CD4-positive, alpha-beta memory T cell (primary cell): ENCODE data around the gene GPC5. TPM values are rescaled to one million over a fixed set of nuclear protein-coding genes. Genes with fewer than 3 reads are reported as not detected.
"Not testable (repeated sequence)": the region's sequence is repeated elsewhere in the genome, so short reads cannot be mapped to it uniquely, and the experiment has no call there.

Source experiments
- CTCF ChIA-PET: fragments of 350-600 bp; sonication (Branson Sonifier 250); formaldehyde crosslinking; loops from one replicate; lab custom pipeline; 2021; ENCODE audit warnings: inconsistent platforms; ENCODE audit not compliant: partially characterized antibody; lab: Charles Lee
- POLR2A ChIA-PET: fragments of 350-600 bp; sonication (Branson Sonifier 250); formaldehyde crosslinking; loops from one replicate; lab custom pipeline; 2021; ENCODE audit not compliant: partially characterized antibody; lab: Charles Lee
- DNase-seq, 5 donors: peaks; one replicate each; pipeline versions ENCODE4 v3.0.0 to v3.0.0-alpha.2; 2020 to 2022; ENCODE audit warnings: mixed read lengths in 1 of 5
- H3K27ac ChIP-seq: one replicate; pipeline ENCODE4 v1.7.0; 2013; ENCODE audit warnings: low read depth, low read length
- H3K27me3 ChIP-seq: 2 replicates; pipeline ENCODE4 v1.7.0; 2013; ENCODE audit warnings: mild to moderate bottlenecking, low read length, moderate library complexity; ENCODE audit not compliant: insufficient read depth
- H3K36me3 ChIP-seq: 2 replicates; pipeline ENCODE4 v1.7.0; 2013; ENCODE audit warnings: mild to moderate bottlenecking, low read length, moderate library complexity; ENCODE audit not compliant: insufficient read depth
- H3K4me1 ChIP-seq: 2 replicates; pipeline ENCODE4 v1.7.0; 2013; ENCODE audit warnings: mild to moderate bottlenecking, low read length, moderate library complexity; ENCODE audit not compliant: insufficient read depth
- H3K4me3 ChIP-seq, 2 donors: one replicate each; pipeline ENCODE4 v1.7.0; 2013; ENCODE audit warnings: low read length in 2 of 2, mild to moderate bottlenecking in 1 of 2
- H3K9me3 ChIP-seq, 2 donors: one replicate each; pipeline ENCODE4 v1.7.0; 2013; ENCODE audit warnings: low read length in 2 of 2, control low read depth in 1 of 2; ENCODE audit not compliant: control insufficient read depth in 1 of 2
- H3K27ac Mint-ChIP-seq, 7 donors: one replicate each; pipeline ENCODE4 v1.8.0; 2020 to 2021; ENCODE audit warnings: mixed read lengths in 7 of 7, mild to moderate bottlenecking in 6 of 7, inconsistent platforms in 3 of 7, moderate library complexity in 3 of 7
- H3K27me3 Mint-ChIP-seq, 2 donors: one replicate each; pipeline ENCODE4 v1.8.0; 2020 to 2021; ENCODE audit warnings: mixed read lengths in 2 of 2
- H3K36me3 Mint-ChIP-seq, 2 donors: one replicate each; pipeline ENCODE4 v1.8.0; 2020 to 2021; ENCODE audit warnings: mixed read lengths in 2 of 2, inconsistent platforms in 1 of 2, mild to moderate bottlenecking in 1 of 2
- H3K4me1 Mint-ChIP-seq, 4 donors: one replicate each; pipeline ENCODE4 v1.8.0; 2020 to 2021; ENCODE audit warnings: mixed read lengths in 4 of 4, mild to moderate bottlenecking in 1 of 4
- H3K4me3 Mint-ChIP-seq, 8 donors: one replicate each; pipeline ENCODE4 v1.8.0; 2020 to 2021; ENCODE audit warnings: mixed read lengths in 8 of 8, mild to moderate bottlenecking in 7 of 8, moderate library complexity in 6 of 8, inconsistent platforms in 3 of 8
- H3K9me3 Mint-ChIP-seq, 8 donors: one replicate each; pipeline ENCODE4 v1.8.0; 2020 to 2021; ENCODE audit warnings: mixed read lengths in 8 of 8, mild to moderate bottlenecking in 5 of 8, inconsistent platforms in 3 of 8, moderate library complexity in 1 of 8
- intact Hi-C: fragments of 100-400 bp; cut with micrococcal nuclease; formaldehyde crosslinking; loops from one replicate; pipeline ENCODE4 v1.15.1; 2023
- polyA plus RNA-seq, 2 donors: library from polyadenylated mRNA; unstranded; fragments of 300-500 nt; fragmentation: Illumina TruSeq; gene quantifications; one replicate each; pipeline ENCODE4 v1.2.3, GENCODE V29; 2021
- total RNA-seq, 2 experiments: library from RNA; stranded (reverse); gene quantifications; one replicate each; pipeline ENCODE4 v1.2.3, GENCODE V29; 2021

GPC5 gene
- total and polyA plus RNA-seq, 4 experiments from 2014 or later, result 0.14 TPM; not detected in 3

DNA sequence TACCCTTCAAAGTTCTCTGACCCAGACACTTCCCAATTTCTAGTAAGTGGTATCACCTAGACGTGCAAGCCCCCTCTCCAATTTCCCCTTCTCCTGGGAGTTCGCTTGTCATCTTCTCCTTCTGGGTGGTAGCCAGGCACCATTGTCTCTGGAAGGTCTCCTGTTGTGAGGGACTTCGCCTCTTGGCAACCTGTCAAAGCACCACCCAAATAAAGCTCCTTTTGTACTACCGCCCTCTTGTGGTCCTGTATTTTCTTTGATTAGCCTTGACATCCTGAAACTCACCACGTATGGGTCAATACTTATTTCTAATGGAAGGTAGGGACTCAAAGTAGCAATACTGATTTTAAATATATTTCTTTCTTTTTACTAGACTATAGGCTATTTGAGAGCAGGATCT is 8.2 kb downstream of the GPC5 start:
- no peaks in the 10 kb centered on the region for H3K4me1 ChIP-seq
- Mint-ChIP-seq H3K4me3 (no peak overlapping the region), H3K9me3 (peaks cover 0 to 2% (median 0%) of the 10 kb centered on the region in 8 donors), H3K4me1 (peaks cover 0 to 2% (median 0%) of the 10 kb centered on the region in 4 donors), H3K36me3 (no peaks in the 10 kb centered on the region), H3K27ac (no peak overlapping the region), H3K27me3 (peaks cover 10 to 15% of the 10 kb centered on the region in 2 donors)
- ChIA-PET CTCF (interaction anchor here (1.3 to 2.9 kb wide), 5 partner anchors 24 to 93 kb away, joined by 3 to 10 read pairs (median 5); no protein-coding TSS in a partner anchor), POLR2A (no interaction called here)
- H3K27ac ChIP-seq, result no peak overlapping the region
- no peaks in the 10 kb centered on the region for H3K36me3 ChIP-seq
- intact Hi-C loops, result loop anchor here (1.0 to 2.0 kb wide), 3 partner anchors 31 to 272 kb away; no protein-coding TSS in a partner anchor
- no peak overlapping the region for H3K4me3 ChIP-seq
- H3K27me3 ChIP-seq, result peaks cover 3% of the 10 kb centered on the region
- DNase-seq, result peak; percentile 19 to 24 (median 22)
- H3K9me3 ChIP-seq, result no peaks in the 10 kb centered on the region

DNA sequence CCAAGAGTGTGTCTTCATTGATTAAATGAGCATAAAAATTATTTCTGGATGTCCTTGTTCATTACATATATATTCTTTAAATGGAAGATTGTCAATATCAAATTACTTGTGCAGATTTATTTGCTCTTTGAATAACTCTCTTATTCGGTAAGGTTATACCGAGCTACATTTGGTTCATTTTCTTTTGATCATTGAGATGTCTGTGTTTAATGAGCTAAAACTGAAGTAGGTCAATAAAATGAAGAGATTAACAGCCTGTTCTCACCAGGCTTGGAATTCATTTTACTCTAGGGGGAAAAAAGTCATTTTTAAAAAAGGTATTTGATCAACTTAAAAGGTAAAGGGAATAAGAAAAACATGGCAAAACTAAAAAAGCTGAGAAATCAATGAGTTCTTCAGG is 10.6 kb downstream of the GPC5 start:
- ChIA-PET POLR2A (interaction anchor here (0.7 kb wide), 1 partner anchor 129 kb away, joined by 3 read pairs; no protein-coding TSS in a partner anchor), CTCF (interaction anchor here (1.0 kb wide), 1 partner anchor 35 kb away, joined by 3 read pairs; no protein-coding TSS in a partner anchor)
- Mint-ChIP-seq H3K4me1 (peaks cover 0 to 2% (median 0%) of the 10 kb centered on the region in 4 donors), H3K36me3 (no peaks in the 10 kb centered on the region), H3K27ac (no peak overlapping the region), H3K4me3 (no peak overlapping the region), H3K9me3 (peaks cover 0 to 2% (median 0%) of the 10 kb centered on the region in 8 donors), H3K27me3 (peaks cover 8 to 12% of the 10 kb centered on the region in 2 donors)
- peaks cover 3% of the 10 kb centered on the region for H3K27me3 ChIP-seq
- DNase-seq, result no peak
- no peak overlapping the region for H3K4me3 ChIP-seq
- H3K36me3 ChIP-seq, result no peaks in the 10 kb centered on the region
- no peaks in the 10 kb centered on the region for H3K4me1 ChIP-seq
- no peaks in the 10 kb centered on the region for H3K9me3 ChIP-seq
- intact Hi-C loops, result no loop called here
- H3K27ac ChIP-seq, result no peak overlapping the region

- H3K27ac ChIP-seq, CTCF ChIA-PET, H3K36me3 Mint-ChIP-seq, H3K4me3 ChIP-seq, H3K9me3 Mint-ChIP-seq, H3K27ac Mint-ChIP-seq, DNase-seq, POLR2A ChIA-PET, H3K36me3 ChIP-seq, H3K9me3 ChIP-seq, H3K27me3 ChIP-seq, H3K4me3 Mint-ChIP-seq, H3K4me1 ChIP-seq, H3K4me1 Mint-ChIP-seq, intact Hi-C loops: not testable (repeated sequence)
- H3K27me3 Mint-ChIP-seq, result peaks cover 7 to 12% of the 10 kb centered on the region in 2 donors
These were observed 18.2 kb downstream of the GPC5 start for GRCh38 chr13:91416579-91416978.

GRCh38 chr13:91417660-91418325 is 19.4 kb downstream of the GPC5 start:
- H3K4me1 Mint-ChIP-seq, result no peaks in the 10 kb centered on the region
- peaks cover 7 to 10% of the 10 kb centered on the region in 2 donors for H3K27me3 Mint-ChIP-seq

GRCh38 chr13:91426913-91427312 is 28.5 kb downstream of the GPC5 start:
- ChIA-PET CTCF (no interaction called here), POLR2A (no interaction called here)
- no peaks in the 10 kb centered on the region for H3K9me3 ChIP-seq
- peaks cover 5 to 35% (median 23%) of the 10 kb centered on the region in 8 donors for H3K9me3 Mint-ChIP-seq
- no peak overlapping the region for H3K4me3 Mint-ChIP-seq
- H3K36me3 Mint-ChIP-seq, result peaks cover 0 to 3% of the 10 kb centered on the region in 2 donors
- no peak for DNase-seq
- H3K4me3 ChIP-seq, result no peak overlapping the region
- no peaks in the 10 kb centered on the region for H3K27me3 ChIP-seq
- intact Hi-C loops, result no loop called here
- no peak overlapping the region for H3K27ac ChIP-seq
- H3K36me3 ChIP-seq, result no peaks in the 10 kb centered on the region
- H3K4me1 ChIP-seq, result no peaks in the 10 kb centered on the region
- H3K27ac Mint-ChIP-seq, result no peak overlapping the region
- H3K27me3 Mint-ChIP-seq, result peaks cover 2 to 5% of the 10 kb centered on the region in 2 donors
- H3K4me1 Mint-ChIP-seq, result no peaks in the 10 kb centered on the region

More at GRCh38 chr13:91417660-91418325, 19.4 kb downstream of the GPC5 start:
- Mint-ChIP-seq H3K4me3 (no peak overlapping the region), H3K27ac (no peak overlapping the region), H3K36me3 (no peaks in the 10 kb centered on the region), H3K9me3 (no peaks in the 10 kb centered on the region)
- POLR2A ChIA-PET, result no interaction called here
- Histone ChIP-seq H3K27me3 (no peaks in the 10 kb centered on the region), H3K4me1 (no peaks in the 10 kb centered on the region), H3K36me3 (no peaks in the 10 kb centered on the region), H3K4me3 (no peak overlapping the region), H3K27ac (no peak overlapping the region), H3K9me3 (no peaks in the 10 kb centered on the region)
- CTCF ChIA-PET, result no interaction called here
- DNase-seq, result no peak
- intact Hi-C loops, result no loop called here

DNA sequence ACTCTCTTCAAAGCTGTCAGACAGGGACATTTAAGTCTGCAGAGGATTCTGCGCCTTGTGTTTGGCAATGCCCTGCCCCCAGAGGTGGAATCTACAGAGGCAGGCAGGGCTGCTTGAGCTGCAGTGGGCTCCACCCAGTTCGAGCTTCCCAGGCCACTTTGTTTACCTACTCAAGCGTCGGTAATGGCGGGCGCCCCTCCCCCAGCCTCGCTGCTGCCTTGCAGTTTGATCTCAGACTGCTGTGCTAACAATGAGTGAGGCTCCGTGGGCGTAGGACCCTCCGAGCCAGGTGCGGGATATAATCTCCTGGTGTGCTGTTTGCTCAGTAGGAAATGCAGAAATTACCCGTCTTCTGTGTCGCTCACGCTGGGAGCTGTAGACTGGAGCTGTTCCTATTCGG is 40.3 kb downstream of the GPC5 start:
- POLR2A ChIA-PET, H3K4me1 ChIP-seq, H3K27me3 Mint-ChIP-seq, H3K4me1 Mint-ChIP-seq, H3K4me3 ChIP-seq, H3K36me3 Mint-ChIP-seq, H3K27ac ChIP-seq, intact Hi-C loops, H3K27me3 ChIP-seq, CTCF ChIA-PET, H3K36me3 ChIP-seq, DNase-seq, H3K9me3 ChIP-seq, H3K4me3 Mint-ChIP-seq: not testable (repeated sequence)
- H3K9me3 Mint-ChIP-seq, result peaks cover 0 to 13% (median 10%) of the 10 kb centered on the region in 8 donors
- H3K27ac Mint-ChIP-seq, result peak overlapping the region in 1 of 7 donors; percentile 17

- DNase-seq, result no peak
- H3K4me1 ChIP-seq, result no peaks in the 10 kb centered on the region
- ChIA-PET CTCF (no interaction called here), POLR2A (no interaction called here)
- intact Hi-C loops, result loop anchor here (10.0 kb wide), 1 partner anchor 136 kb away; no protein-coding TSS in a partner anchor
- no peak overlapping the region for H3K27ac ChIP-seq
- Mint-ChIP-seq H3K27me3 (peaks cover 4 to 7% of the 10 kb centered on the region in 2 donors), H3K27ac (no peak overlapping the region), H3K4me1 (no peaks in the 10 kb centered on the region), H3K4me3 (no peak overlapping the region), H3K36me3 (no peaks in the 10 kb centered on the region), H3K9me3 (peaks cover 0 to 1% (median 0%) of the 10 kb centered on the region in 8 donors)
- H3K36me3 ChIP-seq, result no peaks in the 10 kb centered on the region
- no peaks in the 10 kb centered on the region for H3K9me3 ChIP-seq
- no peaks in the 10 kb centered on the region for H3K27me3 ChIP-seq
- H3K4me3 ChIP-seq, result no peak overlapping the region
These were observed 52.5 kb downstream of the GPC5 start for GRCh38 chr13:91450913-91451312.
